PFSK-1 (cell line): ENCODE measurements around the gene DOCK4.

Experiments
- FOXP2 ChIP-seq: optimal IDR thresholded peaks from 2 replicates; pipeline ENCODE3; 2011; ENCODE audit warnings: borderline replicate concordance, control low read depth, inconsistent platforms; ENCODE audit not compliant: insufficient read depth; ENCODE audit errors: extremely low read length, extremely low read depth
- POLR2AphosphoS5 ChIP-seq: IDR thresholded peaks from 2 replicates; pipeline ENCODE4 v1.6.1; 2012; ENCODE audit warnings: low read depth, mild to moderate bottlenecking, control low read depth, low read length, moderate library complexity
- REST ChIP-seq, 2 experiments: IDR thresholded peaks; 2 replicates each; pipeline versions ENCODE4 v1.6.1 to v1.8.0; 2011 to 2012; ENCODE audit warnings: low read depth in 2 of 2, low read length in 2 of 2, control low read depth in 1 of 2, inconsistent platforms in 1 of 2, mild to moderate bottlenecking in 1 of 2, moderate library complexity in 1 of 2; ENCODE audit not compliant: insufficient read depth in 1 of 2
- SIN3A ChIP-seq: IDR thresholded peaks from 2 replicates; pipeline ENCODE4 v1.6.1; 2012; ENCODE audit warnings: mild to moderate bottlenecking, low read length, moderate library complexity, borderline replicate concordance; ENCODE audit not compliant: insufficient read depth
- TAF1 ChIP-seq: IDR thresholded peaks from 2 replicates; pipeline ENCODE4 v1.6.1; 2012; ENCODE audit warnings: low read length, control low read depth, borderline replicate concordance; ENCODE audit not compliant: insufficient read depth

The DOCK4 gene

GRCh38 chr7:111883241-111883640 is 323.0 kb downstream of the DOCK4 start:
- no peak for TF ChIP-seq FOXP2
- no peak for TF ChIP-seq TAF1
- TF ChIP-seq REST (IDR thresholded peaks at IDR 0.05; ENCODE audit: insufficient read depth in 1 of 2, low read depth in 2 of 2, low read length in 2 of 2) = no peak
- TF ChIP-seq SIN3A = no peak
- no peak for TF ChIP-seq POLR2AphosphoS5

- TF ChIP-seq FOXP2 (no peak), POLR2AphosphoS5 (no peak), TAF1 (no peak), SIN3A (no peak), REST (IDR thresholded peaks at IDR 0.05; ENCODE audit: insufficient read depth in 1 of 2, low read depth in 2 of 2, low read length in 2 of 2) (no peak)
Observed at GRCh38 chr7:111878785-111879184, 327.4 kb downstream of the DOCK4 start.

GRCh38 chr7:111877931-111878330 is 328.3 kb downstream of the DOCK4 start:
- TF ChIP-seq SIN3A (no peak), REST (IDR thresholded peaks at IDR 0.05; ENCODE audit: insufficient read depth in 1 of 2, low read depth in 2 of 2, low read length in 2 of 2) (no peak), POLR2AphosphoS5 (no peak), FOXP2 (no peak)

GRCh38 chr7:111873963-111874690 is 332.1 kb downstream of the DOCK4 start:
- TF ChIP-seq SIN3A = no peak
- TF ChIP-seq FOXP2 = no peak
- TF ChIP-seq REST (IDR thresholded peaks at IDR 0.05; ENCODE audit: insufficient read depth in 1 of 2, low read depth in 2 of 2, low read length in 2 of 2) = no peak
- no peak for TF ChIP-seq TAF1
- no peak for TF ChIP-seq POLR2AphosphoS5

- no peak for TF ChIP-seq SIN3A
- no peak for TF ChIP-seq FOXP2
- no peak for TF ChIP-seq POLR2AphosphoS5
- no peak for TF ChIP-seq TAF1
- no peak for TF ChIP-seq REST (IDR thresholded peaks at IDR 0.05; ENCODE audit: insufficient read depth in 1 of 2, low read depth in 2 of 2, low read length in 2 of 2)
Observed at GRCh38 chr7:111873326-111873646, 332.9 kb downstream of the DOCK4 start.
